ENCODE data around the gene CCDC197. TPM values are rescaled to one million over a fixed set of nuclear protein-coding genes. Genes with fewer than 3 reads are reported as not detected.
A peak's percentile ranks its signal among the peaks of the same experiment; 100 is the strongest.

Gene CCDC197
- total and polyA plus RNA-seq, 8 donors, result not detected

DNA sequence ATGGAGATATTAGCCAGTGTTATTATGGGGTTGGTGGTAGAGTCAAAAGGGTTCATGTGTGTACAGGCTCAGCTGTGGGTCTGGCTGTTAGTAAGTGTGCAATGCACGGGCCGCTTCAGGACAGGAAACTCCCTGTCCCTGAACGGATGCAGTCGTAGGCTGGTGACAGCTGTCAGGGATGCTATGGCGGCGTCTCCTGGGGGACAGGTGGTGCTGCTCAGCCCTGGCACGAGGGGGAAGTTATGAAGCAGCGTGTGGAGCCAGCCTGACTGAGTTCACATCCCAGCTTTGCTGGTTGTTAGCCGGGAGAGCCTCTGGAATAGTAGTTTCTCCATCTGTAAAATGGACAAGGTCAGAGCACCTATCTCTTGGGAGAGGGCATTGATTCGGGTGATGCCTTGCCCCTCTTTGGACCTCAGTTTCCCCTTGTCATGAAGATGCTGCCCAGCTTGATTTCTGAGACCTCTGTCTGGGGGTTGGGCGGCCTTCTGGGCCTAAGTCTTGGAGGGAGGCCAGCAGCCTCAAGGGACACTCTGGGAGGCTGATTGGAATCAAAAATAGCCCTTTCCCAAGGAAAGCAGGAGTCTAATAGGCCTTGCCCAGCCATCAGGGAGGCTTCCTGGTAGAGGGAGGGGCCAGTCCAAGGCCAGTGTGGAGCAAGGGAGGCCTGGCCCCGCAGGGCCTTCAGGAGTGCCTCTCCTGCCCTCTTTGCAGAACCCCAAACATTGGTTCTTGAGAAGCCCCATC lies 27.8 kb upstream of the CCDC197 start:
- no peak for DNase-seq
- no peak for FAIRE-seq
- Histone ChIP-seq H3K9me3 (no peaks in the 10 kb centered on the region), H3K4me3 (no peak overlapping the region), H3K27ac (no peak overlapping the region), H3K27me3 (no peaks in the 10 kb centered on the region), H3K4me1 (no peaks in the 10 kb centered on the region), H3K36me3 (no peaks in the 10 kb centered on the region)
- intact Hi-C loops (cut with DNase I), result no loop called here
- peak in 1 of 4 donors; percentile 9 for ATAC-seq
- TF ChIP-seq, protein P1, sequence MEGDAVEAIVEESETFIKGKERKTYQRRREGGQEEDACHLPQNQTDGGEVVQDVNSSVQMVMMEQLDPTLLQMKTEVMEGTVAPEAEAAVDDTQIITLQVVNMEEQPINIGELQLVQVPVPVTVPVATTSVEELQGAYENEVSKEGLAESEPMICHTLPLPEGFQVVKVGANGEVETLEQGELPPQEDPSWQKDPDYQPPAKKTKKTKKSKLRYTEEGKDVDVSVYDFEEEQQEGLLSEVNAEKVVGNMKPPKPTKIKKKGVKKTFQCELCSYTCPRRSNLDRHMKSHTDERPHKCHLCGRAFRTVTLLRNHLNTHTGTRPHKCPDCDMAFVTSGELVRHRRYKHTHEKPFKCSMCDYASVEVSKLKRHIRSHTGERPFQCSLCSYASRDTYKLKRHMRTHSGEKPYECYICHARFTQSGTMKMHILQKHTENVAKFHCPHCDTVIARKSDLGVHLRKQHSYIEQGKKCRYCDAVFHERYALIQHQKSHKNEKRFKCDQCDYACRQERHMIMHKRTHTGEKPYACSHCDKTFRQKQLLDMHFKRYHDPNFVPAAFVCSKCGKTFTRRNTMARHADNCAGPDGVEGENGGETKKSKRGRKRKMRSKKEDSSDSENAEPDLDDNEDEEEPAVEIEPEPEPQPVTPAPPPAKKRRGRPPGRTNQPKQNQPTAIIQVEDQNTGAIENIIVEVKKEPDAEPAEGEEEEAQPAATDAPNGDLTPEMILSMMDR (IDR thresholded peaks at IDR 0.05), result no peak
- 78 to 83% methylated on average over 12 of the region's 12 CpGs for WGBS, 2 donors

DNA sequence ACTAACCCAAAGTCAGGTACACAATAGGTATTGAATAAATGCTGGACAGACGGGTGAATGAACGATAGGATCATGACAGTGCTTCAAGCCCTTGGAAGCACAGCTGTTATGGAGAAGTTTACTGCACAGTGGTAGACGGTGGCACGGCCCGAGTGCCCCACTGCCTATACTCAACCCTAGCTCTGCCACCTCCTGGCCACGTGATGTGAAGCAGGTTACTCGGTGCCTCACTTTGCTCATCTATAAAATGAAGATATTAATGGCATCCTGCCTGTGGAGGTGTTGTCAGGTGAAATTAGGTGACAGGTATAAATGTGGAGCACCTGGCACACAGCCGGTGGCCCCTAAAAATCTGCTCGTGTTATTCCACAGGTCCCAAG lies 26.5 kb upstream of the CCDC197 start:
- FAIRE-seq (no peak), DNase-seq (peak in 4 of 6 donors; percentile 28 to 70 (median 60)), ATAC-seq (peak; percentile 88 to 93 (median 90))
- Histone ChIP-seq H3K4me3 (peak overlapping the region in 1 of 4 donors; percentile 22), H3K4me1 (no peaks in the 10 kb centered on the region), H3K27ac (no peak overlapping the region), H3K27me3 (no peaks in the 10 kb centered on the region), H3K9me3 (no peaks in the 10 kb centered on the region), H3K36me3 (no peaks in the 10 kb centered on the region)
- WGBS, 2 donors, result 15 to 25% methylated on average over 9 of the region's 9 CpGs
- intact Hi-C loops (cut with DNase I), result no loop called here
- TF ChIP-seq, protein P1 (IDR thresholded peaks at IDR 0.05), result peak in 2 of 4 donors; percentile 24 to 32

DNA sequence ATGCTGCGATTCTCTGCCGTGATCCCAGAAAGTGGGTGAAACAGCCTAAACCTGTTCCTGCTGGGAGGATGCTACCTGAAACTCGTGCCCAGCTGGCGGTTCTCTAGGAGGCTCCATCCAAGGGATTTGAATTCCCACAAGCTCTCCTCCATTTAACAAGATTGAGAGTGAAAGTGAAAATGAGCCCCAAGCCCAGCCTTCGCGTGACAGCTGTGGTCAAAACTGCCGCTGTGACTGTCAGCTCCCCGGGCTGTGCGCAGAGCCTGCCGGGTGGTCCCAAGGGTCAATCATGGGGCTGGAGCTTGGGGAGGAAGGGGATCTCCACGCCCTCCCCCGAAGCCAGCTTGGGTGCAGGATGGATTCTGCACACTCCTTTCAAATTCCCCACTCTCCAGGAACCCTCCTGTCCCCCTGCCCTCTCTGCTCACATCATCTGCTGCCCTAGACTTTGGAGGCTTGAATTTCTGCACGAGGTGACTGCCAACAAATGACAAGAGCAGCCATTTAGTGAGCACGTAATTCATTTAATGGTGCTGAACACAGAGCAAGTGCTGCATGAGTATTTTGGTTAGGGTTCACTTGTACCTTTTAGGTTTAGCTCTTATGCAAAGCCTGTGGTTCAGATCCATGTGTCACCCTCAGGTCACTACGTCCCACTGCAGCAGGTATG lies 26.0 kb upstream of the CCDC197 start:
- Histone ChIP-seq H3K36me3 (no peaks in the 10 kb centered on the region), H3K27me3 (no peaks in the 10 kb centered on the region), H3K4me3 (peak overlapping the region in 1 of 4 donors; percentile 22), H3K9me3 (no peaks in the 10 kb centered on the region), H3K27ac (no peak overlapping the region), H3K4me1 (no peaks in the 10 kb centered on the region)
- FAIRE-seq (no peak), ATAC-seq (peak in 2 of 4 donors; percentile 31 to 32), DNase-seq (no peak)
- intact Hi-C loops (cut with DNase I), result no loop called here
- TF ChIP-seq, protein P1 (IDR thresholded peaks at IDR 0.05), result no peak
- 50 to 61% methylated on average over 15 of the region's 15 CpGs for WGBS, 2 donors

DNA sequence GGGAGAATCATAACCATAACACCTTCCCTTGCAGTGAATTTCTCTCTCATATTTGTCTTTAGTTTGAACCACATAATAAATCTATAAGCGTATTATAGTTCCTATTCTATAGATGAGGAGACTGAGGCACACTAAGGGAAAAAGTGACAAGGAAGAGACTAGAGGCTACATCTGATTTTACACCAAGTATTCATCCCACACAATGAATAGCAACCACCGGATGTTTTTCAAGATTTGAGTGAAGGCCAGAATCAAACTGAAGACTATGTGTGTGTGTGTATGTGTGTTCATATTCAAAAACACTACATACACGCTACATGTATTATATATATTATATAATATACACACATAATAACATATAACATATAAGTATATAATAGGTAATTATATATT lies 25.5 kb upstream of the CCDC197 start:
- ATAC-seq (no peak), FAIRE-seq (no peak), DNase-seq (no peak)
- TF ChIP-seq, protein P1 (IDR thresholded peaks at IDR 0.05), result no peak
- intact Hi-C loops (cut with DNase I), result no loop called here
- 74 to 81% methylated on average over 3 of the region's 3 CpGs for WGBS, 2 donors
- no peaks in the 10 kb centered on the region for H3K36me3 ChIP-seq
- no peak overlapping the region for H3K27ac ChIP-seq
- H3K4me3 ChIP-seq, result no peak overlapping the region
- H3K27me3 ChIP-seq, result no peaks in the 10 kb centered on the region
- no peaks in the 10 kb centered on the region for H3K4me1 ChIP-seq
- no peaks in the 10 kb centered on the region for H3K9me3 ChIP-seq
